Measurements from ENCODE around the gene AKAP6. TPM values are rescaled to one million over a fixed set of nuclear protein-coding genes. Genes with fewer than 3 reads are reported as not detected.

The AKAP6 gene
- total RNA-seq, 1 donor from 2014 or later = 4.7 TPM

- no peaks in the 10 kb centered on the region for H3K27me3 Mint-ChIP-seq
- no peak overlapping the region for H3K4me3 Mint-ChIP-seq
- DNase-seq (ENCODE audit: extremely low spot score, unreplicated experiment) = no peak
- no peaks in the 10 kb centered on the region for H3K36me3 Mint-ChIP-seq
- no peak overlapping the region for H3K27ac Mint-ChIP-seq
- H3K9me3 Mint-ChIP-seq = no peaks in the 10 kb centered on the region
- H3K4me1 Mint-ChIP-seq (ENCODE audit: unreplicated experiment) = peaks cover 22% of the 10 kb centered on the region
- TF ChIP-seq, protein P1, sequence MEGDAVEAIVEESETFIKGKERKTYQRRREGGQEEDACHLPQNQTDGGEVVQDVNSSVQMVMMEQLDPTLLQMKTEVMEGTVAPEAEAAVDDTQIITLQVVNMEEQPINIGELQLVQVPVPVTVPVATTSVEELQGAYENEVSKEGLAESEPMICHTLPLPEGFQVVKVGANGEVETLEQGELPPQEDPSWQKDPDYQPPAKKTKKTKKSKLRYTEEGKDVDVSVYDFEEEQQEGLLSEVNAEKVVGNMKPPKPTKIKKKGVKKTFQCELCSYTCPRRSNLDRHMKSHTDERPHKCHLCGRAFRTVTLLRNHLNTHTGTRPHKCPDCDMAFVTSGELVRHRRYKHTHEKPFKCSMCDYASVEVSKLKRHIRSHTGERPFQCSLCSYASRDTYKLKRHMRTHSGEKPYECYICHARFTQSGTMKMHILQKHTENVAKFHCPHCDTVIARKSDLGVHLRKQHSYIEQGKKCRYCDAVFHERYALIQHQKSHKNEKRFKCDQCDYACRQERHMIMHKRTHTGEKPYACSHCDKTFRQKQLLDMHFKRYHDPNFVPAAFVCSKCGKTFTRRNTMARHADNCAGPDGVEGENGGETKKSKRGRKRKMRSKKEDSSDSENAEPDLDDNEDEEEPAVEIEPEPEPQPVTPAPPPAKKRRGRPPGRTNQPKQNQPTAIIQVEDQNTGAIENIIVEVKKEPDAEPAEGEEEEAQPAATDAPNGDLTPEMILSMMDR (conservative IDR thresholded peaks at IDR 0.05) = no peak
Measured at GRCh38 chr14:32421781-32422180, 92.7 kb downstream of the AKAP6 start.

- TF ChIP-seq, protein P1 (conservative IDR thresholded peaks at IDR 0.05) = no peak
- no peak for DNase-seq (ENCODE audit: extremely low spot score, unreplicated experiment)
- H3K27ac Mint-ChIP-seq = no peak overlapping the region
- no peak overlapping the region for H3K4me3 Mint-ChIP-seq
- no peaks in the 10 kb centered on the region for H3K36me3 Mint-ChIP-seq
- no peaks in the 10 kb centered on the region for H3K27me3 Mint-ChIP-seq
- peaks cover 29% of the 10 kb centered on the region for H3K4me1 Mint-ChIP-seq (ENCODE audit: unreplicated experiment)
- no peaks in the 10 kb centered on the region for H3K9me3 Mint-ChIP-seq
Measured at GRCh38 chr14:32422440-32422839, 93.3 kb downstream of the AKAP6 start.

DNA sequence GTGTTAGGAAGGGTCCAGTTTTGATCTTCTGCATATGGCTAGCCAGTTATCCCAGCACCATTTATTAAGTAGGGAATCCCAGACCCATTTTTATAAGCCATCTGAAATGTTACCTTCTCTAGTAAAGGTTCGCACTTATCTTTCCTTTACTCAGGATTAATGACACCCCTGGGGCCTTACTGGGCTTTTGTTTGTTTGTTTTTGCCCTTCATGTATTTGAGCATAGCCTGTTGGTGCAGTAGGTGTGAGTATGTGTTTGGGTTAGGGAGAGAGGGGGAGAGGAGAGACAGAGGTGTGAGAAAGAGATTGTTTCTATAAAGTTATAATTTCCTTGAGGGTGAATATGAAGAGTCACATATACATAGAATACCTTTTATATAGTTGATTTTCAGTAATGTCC is 96.9 kb downstream of the AKAP6 start:
- no peak for DNase-seq (ENCODE audit: extremely low spot score, unreplicated experiment)
- H3K27ac Mint-ChIP-seq = no peak overlapping the region
- no peaks in the 10 kb centered on the region for H3K36me3 Mint-ChIP-seq
- TF ChIP-seq, protein P1 (conservative IDR thresholded peaks at IDR 0.05) = no peak
- peaks cover 25% of the 10 kb centered on the region for H3K4me1 Mint-ChIP-seq (ENCODE audit: unreplicated experiment)
- no peaks in the 10 kb centered on the region for H3K9me3 Mint-ChIP-seq
- H3K27me3 Mint-ChIP-seq = no peaks in the 10 kb centered on the region
- H3K4me3 Mint-ChIP-seq = no peak overlapping the region

GRCh38 chr14:32426586-32427388 is 97.7 kb downstream of the AKAP6 start:
- H3K9me3 Mint-ChIP-seq = no peaks in the 10 kb centered on the region
- DNase-seq (ENCODE audit: extremely low spot score, unreplicated experiment) = no peak
- peak overlapping the region; percentile 15 for H3K27ac Mint-ChIP-seq
- peaks cover 25% of the 10 kb centered on the region for H3K4me1 Mint-ChIP-seq (ENCODE audit: unreplicated experiment)
- H3K4me3 Mint-ChIP-seq = no peak overlapping the region
- no peaks in the 10 kb centered on the region for H3K27me3 Mint-ChIP-seq
- no peaks in the 10 kb centered on the region for H3K36me3 Mint-ChIP-seq
- TF ChIP-seq, protein P1 (conservative IDR thresholded peaks at IDR 0.05) = no peak

DNA sequence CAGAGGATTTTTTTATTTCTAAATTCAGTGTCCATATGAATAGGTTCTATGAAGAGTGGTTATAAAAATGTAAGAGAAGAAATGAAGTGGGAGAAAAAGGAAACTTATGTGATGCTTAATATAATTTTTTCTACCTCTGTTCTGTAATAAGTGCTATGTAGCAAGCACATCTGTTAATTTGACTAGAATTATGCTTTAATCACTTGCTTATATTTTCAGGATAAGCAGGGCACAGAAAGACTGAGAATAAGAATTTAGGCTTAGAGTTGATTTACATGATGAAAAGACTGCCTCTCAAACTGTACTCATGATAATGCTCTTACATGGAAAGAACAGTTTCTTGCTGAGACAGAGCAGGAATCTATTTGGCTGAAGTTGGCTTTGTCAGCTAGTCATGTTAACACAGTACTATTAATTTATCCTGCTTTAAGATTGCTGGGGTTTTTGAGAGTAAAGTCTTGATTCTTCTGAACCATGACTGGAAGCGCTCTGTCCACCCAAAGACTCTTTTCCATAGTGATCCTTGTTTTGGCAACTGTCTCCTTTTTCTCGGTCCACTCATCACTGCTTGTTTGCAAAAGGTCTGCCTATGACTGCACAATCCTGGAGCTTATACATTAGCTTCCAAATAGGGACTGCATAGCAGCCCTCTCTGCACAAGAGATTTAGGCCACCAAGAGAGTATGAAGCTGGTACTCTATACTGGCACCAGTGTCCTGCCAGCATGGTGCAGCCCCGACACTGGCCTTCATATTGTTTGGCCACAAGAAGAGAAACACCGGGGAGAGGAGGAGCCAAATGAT is 98.8 kb downstream of the AKAP6 start:
- Mint-ChIP-seq H3K9me3 (no peaks in the 10 kb centered on the region), H3K4me1 (ENCODE audit: unreplicated experiment) (peaks cover 25% of the 10 kb centered on the region), H3K27ac (no peak overlapping the region), H3K4me3 (no peak overlapping the region), H3K36me3 (no peaks in the 10 kb centered on the region), H3K27me3 (no peaks in the 10 kb centered on the region)
- no peak for DNase-seq (ENCODE audit: extremely low spot score, unreplicated experiment)
- TF ChIP-seq, protein P1 (conservative IDR thresholded peaks at IDR 0.05) = no peak
